Right forelimb (tissue), 1 donor: Measurements from ENCODE around the gene GRAMD1C.

ENCODE experiments used
- DNase-seq: peaks from one replicate; pipeline ENCODE4 v3.0.0-alpha.2; 2018

Gene GRAMD1C

DNA sequence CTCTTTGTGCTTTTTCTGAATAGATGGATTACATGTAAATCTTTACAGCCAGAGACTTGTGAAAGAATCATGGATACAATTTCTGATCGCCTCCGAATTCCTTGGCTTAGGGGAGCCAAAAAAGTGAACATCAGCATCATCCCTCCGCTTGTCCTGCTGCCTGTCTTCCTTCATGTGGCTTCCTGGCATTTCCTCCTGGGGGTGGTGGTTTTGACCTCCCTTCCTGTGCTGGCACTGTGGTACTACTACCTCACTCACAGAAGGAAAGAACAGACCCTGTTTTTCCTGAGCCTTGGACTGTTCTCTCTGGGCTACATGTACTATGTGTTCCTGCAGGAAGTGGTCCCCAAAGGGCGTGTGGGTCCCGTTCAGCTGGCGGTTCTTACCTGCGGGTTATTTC is 115.1 kb downstream of the GRAMD1C start:
- no peak for DNase-seq

DNA sequence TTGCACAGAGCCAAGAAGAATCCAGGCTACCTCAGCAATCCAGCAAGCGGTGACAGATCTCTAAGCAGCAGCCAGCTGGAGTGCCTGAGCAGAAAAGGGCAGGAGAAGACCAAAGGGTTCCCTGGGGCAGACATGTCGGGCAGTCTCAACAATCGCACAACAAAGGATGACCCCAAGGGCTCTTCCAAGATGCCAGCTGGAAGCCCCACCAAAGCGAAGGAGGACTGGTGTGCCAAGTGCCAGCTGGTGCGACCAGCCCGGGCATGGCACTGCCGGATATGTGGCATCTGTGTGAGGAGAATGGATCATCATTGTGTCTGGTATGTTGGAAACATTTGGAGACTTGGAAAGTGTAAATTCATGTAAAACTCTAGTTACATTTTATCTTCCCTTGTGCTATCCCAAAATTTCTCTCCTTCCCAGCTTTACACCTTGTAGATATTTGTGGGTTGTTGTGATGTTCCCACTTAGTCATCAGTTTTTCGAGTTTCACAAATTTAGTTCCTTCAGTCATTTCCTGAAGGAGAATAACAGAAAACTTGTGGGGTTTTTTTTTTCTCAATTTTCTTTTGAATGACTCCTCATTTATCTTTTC is 115.6 kb downstream of the GRAMD1C start:
- no peak for DNase-seq

DNA sequence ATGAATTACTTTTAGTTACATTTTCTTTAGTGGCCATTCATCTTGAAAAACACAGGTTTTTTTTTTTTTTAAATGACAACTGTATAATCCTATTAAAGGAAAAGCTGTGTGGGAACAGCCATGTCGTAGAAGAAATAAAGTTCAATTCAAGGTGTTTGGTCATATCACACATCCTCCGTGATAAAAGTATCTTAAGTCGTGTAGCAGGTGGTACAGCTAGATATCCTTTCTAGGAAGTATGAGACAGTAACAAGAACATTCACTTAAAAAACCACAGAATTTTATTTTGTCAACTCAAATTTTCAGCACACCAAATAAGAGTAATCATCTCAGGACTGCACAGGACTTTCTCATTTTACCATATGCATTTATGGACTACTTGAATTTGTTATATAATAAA is 125.3 kb downstream of the GRAMD1C start:
- no peak for DNase-seq

DNA sequence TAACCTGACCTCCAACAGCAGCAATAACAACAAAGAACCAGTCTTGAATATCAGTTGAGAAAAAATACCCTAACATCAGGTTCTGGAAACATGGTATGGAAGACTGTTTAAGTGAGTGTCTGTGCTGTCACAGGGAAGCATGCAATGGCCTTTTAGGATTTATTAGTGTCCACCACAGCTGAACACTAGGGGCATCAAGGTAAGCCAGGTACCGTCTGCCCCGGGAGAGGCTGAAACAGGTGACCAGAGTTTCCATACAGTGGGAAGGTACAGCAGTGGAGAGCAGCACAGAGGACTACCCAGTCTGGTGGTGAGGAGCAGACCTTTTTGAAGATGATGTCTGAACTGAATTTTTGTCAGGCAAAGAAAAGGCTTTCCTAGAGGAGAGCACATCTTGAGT is 127.6 kb downstream of the GRAMD1C start:
- no peak for DNase-seq

DNA sequence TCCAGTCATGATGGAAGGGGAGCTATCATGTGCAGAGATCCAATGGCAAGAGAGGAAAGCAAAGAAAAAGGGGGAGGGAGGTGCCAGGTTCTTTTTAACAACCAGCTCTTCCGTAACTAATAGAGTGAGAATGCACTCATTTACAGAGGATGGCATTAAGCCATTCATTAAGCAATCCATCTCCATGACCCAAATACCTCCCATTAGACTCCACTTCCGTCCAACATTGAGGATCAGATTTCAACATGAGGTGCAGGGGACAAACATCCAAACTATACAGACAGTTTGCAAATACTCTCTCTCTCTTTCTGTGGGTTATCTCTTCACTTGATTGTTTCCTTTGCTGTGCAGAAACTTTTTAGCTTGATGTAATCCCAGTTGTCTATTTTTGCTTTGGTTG is 130.4 kb downstream of the GRAMD1C start:
- DNase-seq: no peak

DNA sequence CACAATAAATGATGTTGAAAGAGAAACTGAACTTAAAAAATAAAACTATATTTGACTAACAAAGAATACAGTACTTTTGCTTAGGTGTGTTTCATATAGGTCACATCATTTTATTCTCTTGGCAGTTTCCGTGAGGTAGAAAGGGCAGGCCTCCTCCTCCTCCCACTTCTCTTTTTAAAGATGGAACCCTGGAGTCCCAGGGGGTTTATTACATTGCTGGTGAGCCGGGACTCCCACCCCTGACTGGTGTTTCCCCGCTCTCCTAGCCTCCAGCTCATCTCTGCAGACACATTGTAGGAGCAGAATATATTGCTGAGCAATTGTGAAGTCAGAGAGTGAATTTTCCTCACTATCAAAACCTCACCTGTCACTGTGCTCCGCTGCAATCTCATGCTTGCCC is 139.2 kb downstream of the GRAMD1C start:
- no peak for DNase-seq

DNA sequence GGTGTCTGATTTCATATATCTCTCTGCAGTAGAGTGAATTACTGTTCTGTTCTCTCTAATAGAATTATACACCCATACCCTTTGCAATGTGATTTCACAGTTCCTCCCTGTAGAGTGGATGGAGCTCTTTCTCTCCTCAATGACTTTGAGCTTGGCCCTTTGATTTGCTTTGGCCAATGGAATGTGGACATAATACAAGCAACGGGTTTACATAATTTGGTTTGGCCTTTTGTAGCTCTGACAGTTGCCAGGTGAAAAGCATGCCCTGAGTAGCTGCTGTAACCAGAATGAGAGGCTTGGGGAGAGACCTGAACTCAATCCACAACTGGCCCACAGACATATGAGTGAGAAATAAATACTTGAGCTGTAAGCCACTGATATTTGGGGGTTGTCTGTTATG is 141.3 kb downstream of the GRAMD1C start:
- no peak for DNase-seq

DNA sequence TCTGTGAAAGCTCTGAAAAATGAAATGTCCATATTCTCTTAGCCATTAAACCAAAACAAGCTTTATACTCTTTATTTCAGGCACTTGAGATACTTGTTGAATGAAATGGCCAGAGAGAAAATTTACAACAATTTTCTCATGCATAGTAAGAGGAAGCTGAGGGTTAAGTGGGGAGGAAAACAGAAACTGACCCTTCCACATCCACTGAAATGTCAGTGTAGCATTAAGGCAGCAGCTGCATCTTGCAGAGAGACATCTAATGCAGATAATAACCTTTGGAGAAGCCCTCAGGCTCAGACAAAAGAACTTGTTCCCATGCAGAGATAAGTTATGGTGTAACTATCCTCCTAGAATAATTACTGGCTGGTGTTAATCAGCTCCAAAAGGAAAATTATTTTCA is 143.2 kb downstream of the GRAMD1C start:
- DNase-seq: no peak

DNA sequence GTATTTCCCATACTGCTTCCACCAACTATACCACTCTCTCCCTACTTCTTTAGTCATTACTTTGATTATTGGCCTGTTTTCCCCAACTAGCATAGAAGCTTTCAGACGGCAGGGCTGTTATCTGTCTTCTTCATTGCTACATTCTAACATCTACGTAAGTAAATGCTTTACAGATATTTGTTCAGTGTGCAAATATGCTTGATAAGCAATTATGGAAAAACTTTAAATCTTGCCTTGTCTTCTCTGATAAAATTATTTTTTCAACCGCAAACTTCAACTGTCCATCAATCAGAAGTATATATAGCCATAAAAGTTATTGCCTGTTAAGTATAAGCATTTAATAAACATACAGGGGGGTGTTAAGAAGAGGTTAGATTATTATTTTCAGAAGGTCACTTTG is 145.0 kb downstream of the GRAMD1C start:
- no peak for DNase-seq

DNA sequence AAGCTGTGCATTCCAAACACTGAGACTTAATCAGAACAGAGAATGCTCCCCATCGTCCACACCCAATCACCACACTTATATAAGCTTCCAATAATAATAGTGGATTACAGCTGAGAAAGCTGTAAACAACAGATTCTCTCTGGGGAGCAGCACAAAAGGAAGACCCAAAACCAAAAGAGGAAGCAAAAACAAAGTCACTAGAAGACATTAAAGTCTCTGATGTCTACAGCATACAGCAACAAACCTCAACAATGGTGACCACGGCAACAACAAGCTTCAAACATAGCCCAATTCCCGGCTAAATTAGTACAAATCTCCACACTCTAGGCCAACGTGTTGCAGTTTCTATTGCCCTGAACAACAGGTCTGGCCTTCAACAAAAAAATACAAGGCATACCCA is 147.0 kb downstream of the GRAMD1C start:
- DNase-seq: no peak
